Measurements from ENCODE around the gene MARCO.

The MARCO gene

DNA sequence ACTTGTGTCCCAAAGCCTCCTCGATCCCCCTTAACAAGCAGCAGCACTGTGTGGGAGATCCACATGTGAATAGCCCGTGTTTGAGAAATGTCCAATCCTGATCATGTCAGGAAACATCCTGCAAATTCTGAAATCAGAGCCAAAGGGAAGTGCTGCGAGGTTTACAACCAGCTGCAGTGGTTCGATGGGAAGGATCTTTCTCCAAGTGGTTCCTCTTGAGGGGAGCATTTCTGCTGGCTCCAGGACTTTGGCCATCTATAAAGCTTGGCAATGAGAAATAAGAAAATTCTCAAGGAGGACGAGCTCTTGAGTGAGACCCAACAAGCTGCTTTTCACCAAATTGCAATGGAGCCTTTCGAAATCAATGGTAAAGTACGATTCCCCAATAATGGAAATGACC, at the start of gene MARCO:
TSS of gene MARCO (plus strand) at position 164 of the 400 bp plus-strand sequence. CDS start at position 271, 107 bp downstream.
- Histone ChIP-seq H3K79me2 (ENCODE audit: insufficient read depth, low read depth) (no peaks in the 10 kb centered on the region), H3K27me3 (ENCODE audit: insufficient read depth, low read depth) (no peaks in the 10 kb centered on the region), H3K27ac (no peak within 1 kb of the TSS), H3K9ac (no peak within 1 kb of the TSS), H4K20me1 (ENCODE audit: insufficient read depth) (no peaks in the 10 kb centered on the region), H3K4me3 (IDR thresholded peaks at IDR 0.05; ENCODE audit: insufficient read depth, low read depth, low read length) (no peak within 1 kb of the TSS), H3K4me1 (ENCODE audit: low read depth, poor library complexity, severe bottlenecking) (no peaks in the 10 kb centered on the region), H3K4me2 (no peak within 1 kb of the TSS), H2AFZ (ENCODE audit: low read depth) (no peak within 1 kb of the TSS), H3K36me3 (ENCODE audit: insufficient read depth) (no peaks in the 10 kb centered on the region)
- TF ChIP-seq, protein P1, sequence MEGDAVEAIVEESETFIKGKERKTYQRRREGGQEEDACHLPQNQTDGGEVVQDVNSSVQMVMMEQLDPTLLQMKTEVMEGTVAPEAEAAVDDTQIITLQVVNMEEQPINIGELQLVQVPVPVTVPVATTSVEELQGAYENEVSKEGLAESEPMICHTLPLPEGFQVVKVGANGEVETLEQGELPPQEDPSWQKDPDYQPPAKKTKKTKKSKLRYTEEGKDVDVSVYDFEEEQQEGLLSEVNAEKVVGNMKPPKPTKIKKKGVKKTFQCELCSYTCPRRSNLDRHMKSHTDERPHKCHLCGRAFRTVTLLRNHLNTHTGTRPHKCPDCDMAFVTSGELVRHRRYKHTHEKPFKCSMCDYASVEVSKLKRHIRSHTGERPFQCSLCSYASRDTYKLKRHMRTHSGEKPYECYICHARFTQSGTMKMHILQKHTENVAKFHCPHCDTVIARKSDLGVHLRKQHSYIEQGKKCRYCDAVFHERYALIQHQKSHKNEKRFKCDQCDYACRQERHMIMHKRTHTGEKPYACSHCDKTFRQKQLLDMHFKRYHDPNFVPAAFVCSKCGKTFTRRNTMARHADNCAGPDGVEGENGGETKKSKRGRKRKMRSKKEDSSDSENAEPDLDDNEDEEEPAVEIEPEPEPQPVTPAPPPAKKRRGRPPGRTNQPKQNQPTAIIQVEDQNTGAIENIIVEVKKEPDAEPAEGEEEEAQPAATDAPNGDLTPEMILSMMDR (conservative IDR thresholded peaks at IDR 0.05; ENCODE audit: low read depth, low read length): no peak

DNA sequence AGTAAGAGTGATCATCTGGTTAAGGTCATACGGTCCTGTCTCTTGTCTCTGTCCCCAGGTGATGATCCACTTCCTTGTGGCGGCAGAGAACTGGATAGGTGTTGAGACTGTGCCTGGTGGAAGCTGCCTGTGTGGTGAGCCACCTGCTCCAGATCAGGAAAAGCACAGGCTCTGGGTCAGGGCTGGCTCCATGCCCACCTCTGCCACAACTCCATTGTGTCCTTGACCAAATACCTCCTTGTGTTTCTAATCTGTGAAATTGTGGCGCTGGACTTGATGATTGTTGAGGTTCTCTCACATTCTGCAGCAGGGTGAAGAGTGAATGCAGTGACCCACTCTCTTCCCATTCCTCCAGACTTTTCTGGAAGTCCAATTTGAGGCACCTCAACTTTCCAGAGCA, 48.9 kb upstream of the MARCO start:
- Histone ChIP-seq H3K4me3 (IDR thresholded peaks at IDR 0.05; ENCODE audit: insufficient read depth, low read depth, low read length) (no peak overlapping the region), H3K4me2 (no peak overlapping the region), H3K79me2 (ENCODE audit: insufficient read depth, low read depth) (no peaks in the 10 kb centered on the region), H3K4me1 (ENCODE audit: low read depth, poor library complexity, severe bottlenecking) (no peaks in the 10 kb centered on the region), H3K9ac (no peak overlapping the region), H3K27ac (no peak overlapping the region), H3K36me3 (ENCODE audit: insufficient read depth) (no peaks in the 10 kb centered on the region), H3K27me3 (ENCODE audit: insufficient read depth, low read depth) (no peaks in the 10 kb centered on the region), H4K20me1 (ENCODE audit: insufficient read depth) (no peaks in the 10 kb centered on the region), H2AFZ (ENCODE audit: low read depth) (no peak overlapping the region)
- TF ChIP-seq, protein P1 (conservative IDR thresholded peaks at IDR 0.05; ENCODE audit: low read depth, low read length): no peak

DNA sequence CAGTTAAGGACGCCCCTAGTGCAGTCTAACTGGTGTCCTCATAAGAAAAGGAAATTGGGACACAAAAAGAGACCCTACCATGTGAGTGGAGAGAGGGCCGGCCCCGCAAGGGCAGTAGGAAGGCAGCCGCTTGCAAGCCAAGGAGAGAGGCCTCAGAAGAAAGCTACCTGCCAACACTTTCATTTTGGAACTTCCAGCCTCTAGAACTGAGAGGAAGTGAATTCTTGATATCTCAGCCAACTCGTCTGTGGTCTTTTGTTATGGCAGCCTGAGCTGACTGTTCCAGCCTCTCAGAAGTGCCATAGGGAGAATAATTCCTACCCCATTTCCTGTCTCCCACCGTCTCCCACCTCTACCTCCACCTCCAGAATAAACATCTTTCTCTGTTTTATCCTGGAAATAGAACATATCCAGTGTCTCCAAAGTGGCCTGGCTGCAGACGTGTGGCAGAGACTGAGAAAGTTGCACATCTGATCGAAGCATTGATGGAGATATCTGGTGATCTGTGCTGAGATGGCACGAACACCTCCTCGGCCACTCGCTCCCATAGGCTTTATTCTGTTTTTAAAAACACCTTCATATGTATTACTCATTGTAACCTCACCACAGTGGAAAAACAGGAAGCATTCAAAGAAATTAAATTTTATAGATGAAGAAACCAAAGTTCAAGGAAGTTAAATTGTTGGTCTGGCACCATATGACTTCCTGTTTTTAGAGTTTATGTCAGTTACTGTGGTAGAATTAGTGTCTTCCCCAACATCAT, 39.5 kb upstream of the MARCO start:
- Histone ChIP-seq H3K4me2 (no peak overlapping the region), H3K4me3 (IDR thresholded peaks at IDR 0.05; ENCODE audit: insufficient read depth, low read depth, low read length) (no peak overlapping the region), H3K27ac (no peak overlapping the region)

DNA sequence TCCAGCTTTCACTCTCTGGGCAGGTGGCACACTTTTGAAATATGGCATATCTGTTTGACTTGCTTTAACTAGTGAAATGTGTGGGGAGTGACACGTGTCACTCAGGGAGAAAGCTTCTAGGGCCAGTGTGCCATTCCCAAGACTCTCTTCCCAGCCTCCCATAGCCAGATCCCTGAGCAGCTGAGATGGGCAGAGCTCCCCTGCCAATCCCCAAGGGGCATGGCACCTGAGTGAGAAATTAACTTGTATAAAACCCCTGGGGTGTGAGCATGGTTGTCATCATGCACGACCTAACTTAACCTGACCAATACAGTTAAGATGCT, 39.0 kb upstream of the MARCO start:
- Histone ChIP-seq H3K4me2 (no peak overlapping the region), H3K4me1 (ENCODE audit: low read depth, poor library complexity, severe bottlenecking) (no peaks in the 10 kb centered on the region), H4K20me1 (ENCODE audit: insufficient read depth) (no peaks in the 10 kb centered on the region), H2AFZ (ENCODE audit: low read depth) (no peak overlapping the region), H3K9ac (no peak overlapping the region), H3K4me3 (IDR thresholded peaks at IDR 0.05; ENCODE audit: insufficient read depth, low read depth, low read length) (no peak overlapping the region), H3K36me3 (ENCODE audit: insufficient read depth) (no peaks in the 10 kb centered on the region), H3K79me2 (ENCODE audit: insufficient read depth, low read depth) (no peaks in the 10 kb centered on the region), H3K27ac (no peak overlapping the region), H3K27me3 (ENCODE audit: insufficient read depth, low read depth) (no peaks in the 10 kb centered on the region)
- TF ChIP-seq, protein P1 (conservative IDR thresholded peaks at IDR 0.05; ENCODE audit: low read depth, low read length): no peak

More for the DNA sequence above, 39.5 kb upstream of the MARCO start:
- H3K36me3 ChIP-seq (ENCODE audit: insufficient read depth): no peaks in the 10 kb centered on the region
- H3K27me3 ChIP-seq (ENCODE audit: insufficient read depth, low read depth): no peaks in the 10 kb centered on the region
- no peaks in the 10 kb centered on the region for H3K4me1 ChIP-seq (ENCODE audit: low read depth, poor library complexity, severe bottlenecking)
- H2AFZ ChIP-seq (ENCODE audit: low read depth): no peak overlapping the region
- H4K20me1 ChIP-seq (ENCODE audit: insufficient read depth): no peaks in the 10 kb centered on the region
- TF ChIP-seq, protein P1 (conservative IDR thresholded peaks at IDR 0.05; ENCODE audit: low read depth, low read length): no peak
- no peak overlapping the region for H3K9ac ChIP-seq
- H3K79me2 ChIP-seq (ENCODE audit: insufficient read depth, low read depth): no peaks in the 10 kb centered on the region

All from KMS-11 (cell line).